IMR-90 (cell line): Measurements from ENCODE around the gene NRF1. TPM values are rescaled to one million over a fixed set of nuclear protein-coding genes. Genes with fewer than 3 reads are reported as not detected.
A peak's percentile ranks its signal among the peaks of the same experiment; 100 is the strongest.
"Not testable (repeated sequence)": the region's sequence is repeated elsewhere in the genome, so short reads cannot be mapped to it uniquely, and the experiment has no call there.

Source experiments
- ATAC-seq: fragments of 200-7000 bp; cut with Tn5 transposase; 2 replicates; pipeline ENCODE4 v1.9.1; 2020; ENCODE audit warnings: low read depth, mild to moderate bottlenecking, moderate library complexity
- BruUV-seq: library from RNA; stranded (reverse); fragments of 400-500 nt; replicated peaks from 2 replicates; lab custom pipeline; 2021; lab: Mats Ljungman, UMichigan
- CTCF ChIA-PET: fragments of 300-600 bp; formaldehyde crosslinking; extraction: SDS; loops from one replicate; lab custom pipeline; 2021; ENCODE audit warnings: antibody characterized with exemption; lab: Yijun Ruan, JAX
- POLR2A ChIA-PET: fragments of 300-600 bp; sonication (Branson Sonifier 250); formaldehyde crosslinking; loops from one replicate; lab custom pipeline; 2022; ENCODE audit warnings: antibody characterized with exemption; ENCODE audit not compliant: unreplicated experiment; lab: Charles Lee
- DNase-seq: peaks from one replicate; pipeline ENCODE4 v3.0.0; 2013
- H2AFZ ChIP-seq: replicated peaks from 2 replicates; pipeline ENCODE3; 2013; ENCODE audit warnings: low read length, mild to moderate bottlenecking; ENCODE audit not compliant: poor library complexity
- H2AK5ac ChIP-seq: 2 replicates; pipeline ENCODE4 v1.6.1; 2013; ENCODE audit warnings: low read depth, low read length, inconsistent platforms
- H2AK9ac ChIP-seq: replicated peaks from 2 replicates; pipeline ENCODE3; 2013; ENCODE audit warnings: mild to moderate bottlenecking, low read depth, low read length, moderate library complexity; ENCODE audit not compliant: poor library complexity
- H2BK120ac ChIP-seq: 2 replicates; pipeline ENCODE4 v1.6.1; 2013; ENCODE audit warnings: low read depth, low read length, inconsistent platforms
- H2BK15ac ChIP-seq: 3 replicates; pipeline ENCODE4 v1.6.1; 2013; ENCODE audit warnings: low read depth, low read length, inconsistent platforms
- H2BK20ac ChIP-seq: 2 replicates; pipeline ENCODE4 v1.6.1; 2013; ENCODE audit warnings: low read depth, mild to moderate bottlenecking, inconsistent platforms, low read length, moderate library complexity
- H2BK5ac ChIP-seq: 2 replicates; pipeline ENCODE4 v1.6.1; 2013; ENCODE audit warnings: mild to moderate bottlenecking, low read depth, low read length, inconsistent platforms; ENCODE audit not compliant: poor library complexity, severe bottlenecking
- H3K14ac ChIP-seq: replicated peaks from 2 replicates; pipeline ENCODE4 v1.6.1; 2013; ENCODE audit warnings: low read depth, low read length, inconsistent platforms
- H3K18ac ChIP-seq: 2 replicates; pipeline ENCODE4 v1.6.1; 2013; ENCODE audit warnings: low read depth, low read length, control low read depth
- H3K23ac ChIP-seq: 2 replicates; pipeline ENCODE4 v1.6.1; 2013; ENCODE audit warnings: low read depth, low read length, inconsistent platforms
- H3K27ac ChIP-seq: 2 replicates; pipeline ENCODE4 v1.5.1; 2013; ENCODE audit warnings: mild to moderate bottlenecking, control low read depth, low read length; ENCODE audit not compliant: insufficient read depth
- H3K27me3 ChIP-seq: 2 replicates; pipeline ENCODE4 v1.6.1; 2013; ENCODE audit warnings: low read length; ENCODE audit not compliant: control insufficient read depth, insufficient read depth
- H3K36me3 ChIP-seq: 2 replicates; pipeline ENCODE4 v1.6.1; 2013; ENCODE audit warnings: low read length, mixed read lengths; ENCODE audit not compliant: control insufficient read depth, insufficient read depth
- H3K4ac ChIP-seq: 2 replicates; pipeline ENCODE4 v1.6.1; 2013; ENCODE audit warnings: low read depth, low read length, inconsistent platforms
- H3K4me1 ChIP-seq: 2 replicates; pipeline ENCODE4 v1.6.1; 2013; ENCODE audit warnings: low read length, mixed read lengths; ENCODE audit not compliant: control insufficient read depth, insufficient read depth
- H3K4me2 ChIP-seq: 2 replicates; pipeline ENCODE4 v1.6.1; 2013; ENCODE audit warnings: low read depth, mild to moderate bottlenecking, control low read depth, low read length, moderate library complexity
- H3K4me3 ChIP-seq: 2 replicates; pipeline ENCODE4 v1.5.1; 2013; ENCODE audit warnings: low read depth, mild to moderate bottlenecking, control low read depth, low read length, moderate library complexity; ENCODE audit not compliant: insufficient read depth
- H3K56ac ChIP-seq: 2 replicates; pipeline ENCODE4 v1.6.1; 2013; ENCODE audit warnings: low read length, inconsistent platforms; ENCODE audit not compliant: insufficient read depth; ENCODE audit errors: extremely low read depth
- H3K79me1 ChIP-seq, 2 experiments: 2 replicates each; pipeline ENCODE4 v1.6.1; 2013; ENCODE audit warnings: low read length in 2 of 2, inconsistent platforms in 1 of 2, low read depth in 1 of 2
- H3K9ac ChIP-seq: 2 replicates; pipeline ENCODE4 v1.6.1; 2013; ENCODE audit warnings: low read depth, low read length, control low read depth
- H3K9me1 ChIP-seq: 2 replicates; pipeline ENCODE4 v1.6.1; 2013; ENCODE audit warnings: low read length, inconsistent platforms; ENCODE audit not compliant: insufficient read depth
- H3K9me3 ChIP-seq: 2 replicates; pipeline ENCODE4 v1.6.1; 2013; ENCODE audit warnings: low read length; ENCODE audit not compliant: control insufficient read depth, insufficient read depth
- H4K20me1 ChIP-seq: 2 replicates; pipeline ENCODE4 v1.6.1; 2013; ENCODE audit warnings: low read length, inconsistent platforms; ENCODE audit not compliant: insufficient read depth
- H4K5ac ChIP-seq: 2 replicates; pipeline ENCODE4 v1.6.1; 2013; ENCODE audit warnings: mild to moderate bottlenecking, low read depth, low read length, control low read depth
- H4K8ac ChIP-seq, 2 experiments: 2 replicates each; pipeline ENCODE4 v1.6.1; 2013; ENCODE audit warnings: low read depth in 2 of 2, low read length in 2 of 2, control low read depth in 1 of 2, inconsistent platforms in 1 of 2
- H4K91ac ChIP-seq: 2 replicates; pipeline ENCODE4 v1.6.1; 2013; ENCODE audit warnings: low read depth, low read length, inconsistent platforms; ENCODE audit not compliant: insufficient read depth
- CEBPB ChIP-seq: IDR thresholded peaks from 2 replicates; pipeline ENCODE4 v1.6.1; 2012; ENCODE audit warnings: low read depth, low read length, improper control_type of control experiment
- MAFK ChIP-seq: IDR thresholded peaks from 2 replicates; pipeline ENCODE4 v1.6.1; 2012; ENCODE audit warnings: low read depth, low read length, improper control_type of control experiment
- RAD21 ChIP-seq: IDR thresholded peaks from 2 replicates; pipeline ENCODE4 v1.6.1; 2012; ENCODE audit warnings: low read length, improper control_type of control experiment
- RFX5 ChIP-seq: IDR thresholded peaks from 2 replicates; pipeline ENCODE4 v1.8.0; 2012; ENCODE audit warnings: low read depth, mild to moderate bottlenecking, low read length, moderate library complexity
- USF2 ChIP-seq: fragments of 150-350 bp; IDR thresholded peaks from 2 replicates; pipeline ENCODE4 v1.6.1; 2017; ENCODE audit warnings: mild to moderate bottlenecking, antibody characterized with exemption, low read length, low read depth
- WGBS, 2 experiments: methylation state at CpG; one replicate each; pipeline versions ENCODE4 v1.1.5 to v1.1.7; 2013; ENCODE audit warnings: missing lambda C conversion rate in 2 of 2; ENCODE audit not compliant: insufficient read length in 1 of 2; ENCODE audit errors: extremely low coverage in 2 of 2; 5-methylcytosine and 5-hydroxymethylcytosine counted together
- dilution Hi-C: fragments of 300-500 bp; cut with HindIII; formaldehyde crosslinking; loops from one replicate; pipeline ENCODE4 v1.14.3; 2018; ENCODE audit warnings: low sequenced_read_pairs; ENCODE audit not compliant: unreplicated experiment
- in situ Hi-C: fragments of 300-500 bp; cut with MboI; formaldehyde crosslinking; loops from 3 replicates; pipeline ENCODE4 v1.14.3; 2019; ENCODE audit warnings: low sequenced_read_pairs, inconsistent platforms, mixed read lengths
- intact Hi-C: fragments of 100-400 bp; cut with micrococcal nuclease; formaldehyde crosslinking; loops from 2 replicates; pipeline ENCODE4 v1.10.0; 2022
- polyA plus RNA-seq, 3 experiments: library from polyadenylated mRNA; depleted of rRNA; stranded (reverse); fragments of >200 nt; gene quantifications; 2 replicates each; pipeline ENCODE4 v1.2.3, GENCODE V29; 2012; ENCODE audit warnings: low replicate concordance in 1 of 3
- total RNA-seq: library from RNA; depleted of rRNA; stranded (reverse); fragments of >200 nt; gene quantifications from 2 replicates; pipeline ENCODE4 v1.2.3, GENCODE V29; 2012

Gene NRF1
- total and polyA plus RNA-seq, 2 of the 4 experiments (the other 2 are of a cell fraction) = 11.4 to 15.8 TPM

DNA sequence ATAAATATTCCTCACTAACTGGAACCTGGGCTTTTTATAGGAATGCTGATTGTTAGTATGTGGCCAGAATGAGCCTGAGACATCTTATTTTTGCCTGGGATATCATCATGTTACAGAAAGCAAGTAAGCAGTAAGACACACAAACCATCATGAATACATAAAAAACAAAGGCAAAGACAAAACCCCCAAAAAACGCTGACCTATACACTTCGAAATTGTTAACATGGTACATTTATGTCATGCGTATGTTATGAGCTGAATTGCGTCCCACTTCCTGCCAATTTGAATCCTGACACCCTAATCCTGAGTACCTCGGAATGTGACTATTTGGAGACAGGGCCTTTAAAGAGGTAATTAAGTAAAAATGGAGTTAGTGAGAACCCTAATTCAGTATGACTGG lies 12.3 kb upstream of the NRF1 start:
- H3K4me2 ChIP-seq = no peak overlapping the region
- CTCF ChIA-PET = no interaction called here
- H3K18ac ChIP-seq = no peak overlapping the region
- no peaks in the 10 kb centered on the region for H3K9me3 ChIP-seq
- H3K14ac ChIP-seq = no peak overlapping the region
- no peak overlapping the region for H3K4ac ChIP-seq
- no peak overlapping the region for H2AFZ ChIP-seq
- no peak overlapping the region for H2BK15ac ChIP-seq
- H2AK5ac ChIP-seq = no peak overlapping the region
- no peak overlapping the region for H4K8ac ChIP-seq
- no peak overlapping the region for H2AK9ac ChIP-seq
- no peak overlapping the region for H3K4me3 ChIP-seq
- no peak overlapping the region for H2BK5ac ChIP-seq
- no peak for DNase-seq
- no peak for ATAC-seq
- BruUV-seq = no TSS peak
- H3K56ac ChIP-seq = no peak overlapping the region
- no peak overlapping the region for H3K27ac ChIP-seq
- in situ Hi-C loops (no loop called here), dilution Hi-C loops (no loop called here), intact Hi-C loops (no loop called here)
- H3K27me3 ChIP-seq = no peaks in the 10 kb centered on the region
- no peaks in the 10 kb centered on the region for H3K36me3 ChIP-seq
- no peaks in the 10 kb centered on the region for H4K20me1 ChIP-seq
- no peak overlapping the region for H4K5ac ChIP-seq
- H4K91ac ChIP-seq = no peak overlapping the region
- peaks cover 3% of the 10 kb centered on the region; the same call in 1 of the 2 replicates for H3K9me1 ChIP-seq
- no peak overlapping the region for H2BK20ac ChIP-seq
- TF ChIP-seq CEBPB (no peak), USF2 (no peak), RFX5 (no peak), RAD21 (no peak), MAFK (peak; percentile 80)
- H3K79me1 ChIP-seq = no peaks in the 10 kb centered on the region
- H3K9ac ChIP-seq = no peak overlapping the region
- POLR2A ChIA-PET = no interaction called here
- WGBS, 2 experiments = 80% methylated on average over 2 of the region's 5 CpGs; no CpG with 5 or more reads in 1 of the 2 experiments
- no peak overlapping the region for H2BK120ac ChIP-seq
- no peak overlapping the region for H3K23ac ChIP-seq
- H3K4me1 ChIP-seq = no peaks in the 10 kb centered on the region

DNA sequence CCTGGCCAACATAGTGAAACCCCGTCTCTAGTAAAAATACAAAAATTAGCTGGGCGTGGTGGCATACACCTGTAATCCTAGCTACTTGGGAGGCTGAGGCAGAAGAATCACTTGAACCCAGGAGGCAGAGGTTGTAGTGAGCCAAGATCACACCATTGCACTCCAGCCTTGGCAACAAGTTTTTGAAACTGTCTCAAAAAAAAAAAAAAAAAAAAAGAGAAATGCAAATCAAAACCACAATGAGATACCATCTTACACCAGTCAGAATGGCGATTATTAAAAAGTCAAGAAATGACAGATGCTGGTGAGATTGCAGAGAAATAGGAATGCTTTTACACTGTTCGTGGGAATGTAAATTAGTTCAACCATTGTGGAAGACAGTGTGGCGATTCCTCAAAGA lies 7.9 kb upstream of the NRF1 start:
- H3K4me1 ChIP-seq, H2AK9ac ChIP-seq, H3K36me3 ChIP-seq, H4K20me1 ChIP-seq, DNase-seq, H3K23ac ChIP-seq, in situ Hi-C loops, H2AK5ac ChIP-seq, H2BK15ac ChIP-seq, H3K56ac ChIP-seq, POLR2A ChIA-PET, H4K8ac ChIP-seq, H3K18ac ChIP-seq, H4K91ac ChIP-seq, intact Hi-C loops, H2AFZ ChIP-seq, H3K4me2 ChIP-seq, H3K14ac ChIP-seq, H3K9me3 ChIP-seq, H3K4ac ChIP-seq, H3K9ac ChIP-seq, H3K27ac ChIP-seq, H2BK20ac ChIP-seq, H4K5ac ChIP-seq, H3K27me3 ChIP-seq, H2BK120ac ChIP-seq, H3K4me3 ChIP-seq, H3K9me1 ChIP-seq, ATAC-seq, BruUV-seq, dilution Hi-C loops, H2BK5ac ChIP-seq: not testable (repeated sequence)
- CTCF ChIA-PET = interaction anchor here (0.7 kb wide), 1 partner anchor 1390 kb away, joined by 6 read pairs; no protein-coding TSS in a partner anchor
- peaks cover 0 to 14% of the 10 kb centered on the region in 2 experiments; a peak in 2 of 4 replicates for H3K79me1 ChIP-seq
- WGBS, 2 experiments = no CpG with 5 or more reads among the region's 5 CpGs
